ENCODE results near the gene KCTD15. TPM values are rescaled to one million over a fixed set of nuclear protein-coding genes. Genes with fewer than 3 reads are reported as not detected.

Gene KCTD15
- total and polyA plus RNA-seq, 2 experiments from 2014 or later = 17.1 to 161 TPM

DNA sequence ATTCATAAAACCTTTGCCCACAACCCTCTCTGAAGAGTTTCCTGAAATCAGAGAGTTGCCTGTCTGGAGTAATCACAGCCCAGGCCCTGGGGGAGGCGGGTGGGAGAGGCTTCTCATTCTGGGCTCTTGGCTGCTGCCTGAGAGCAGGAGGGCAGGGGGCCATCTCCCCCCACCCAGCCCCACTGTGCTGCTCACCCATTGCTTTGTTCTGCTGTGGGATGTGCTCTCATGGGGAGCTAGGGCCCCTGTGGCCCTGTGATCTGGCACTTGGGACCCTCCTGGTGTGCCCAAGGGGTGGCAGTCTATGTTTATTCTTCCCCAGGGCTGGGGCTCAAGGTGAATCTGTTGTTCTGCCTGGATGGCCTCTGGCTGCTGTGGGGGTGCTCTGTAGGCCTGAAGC lies 6.1 kb downstream of the KCTD15 start:
- peaks cover 12% of the 10 kb centered on the region for H3K4me1 ChIP-seq (ENCODE audit: low read depth)
- H3K27ac ChIP-seq = no peak overlapping the region
- H3K4me3 ChIP-seq = no peak overlapping the region
- peaks cover 27% of the 10 kb centered on the region for H3K36me3 ChIP-seq
- no peaks in the 10 kb centered on the region for H3K27me3 ChIP-seq
- no peak for DNase-seq (ENCODE audit: low read depth in 1 of 2, low spot score in 1 of 2)
- no peaks in the 10 kb centered on the region for H3K9me3 ChIP-seq (ENCODE audit: low read depth)
- TF ChIP-seq, protein P1, sequence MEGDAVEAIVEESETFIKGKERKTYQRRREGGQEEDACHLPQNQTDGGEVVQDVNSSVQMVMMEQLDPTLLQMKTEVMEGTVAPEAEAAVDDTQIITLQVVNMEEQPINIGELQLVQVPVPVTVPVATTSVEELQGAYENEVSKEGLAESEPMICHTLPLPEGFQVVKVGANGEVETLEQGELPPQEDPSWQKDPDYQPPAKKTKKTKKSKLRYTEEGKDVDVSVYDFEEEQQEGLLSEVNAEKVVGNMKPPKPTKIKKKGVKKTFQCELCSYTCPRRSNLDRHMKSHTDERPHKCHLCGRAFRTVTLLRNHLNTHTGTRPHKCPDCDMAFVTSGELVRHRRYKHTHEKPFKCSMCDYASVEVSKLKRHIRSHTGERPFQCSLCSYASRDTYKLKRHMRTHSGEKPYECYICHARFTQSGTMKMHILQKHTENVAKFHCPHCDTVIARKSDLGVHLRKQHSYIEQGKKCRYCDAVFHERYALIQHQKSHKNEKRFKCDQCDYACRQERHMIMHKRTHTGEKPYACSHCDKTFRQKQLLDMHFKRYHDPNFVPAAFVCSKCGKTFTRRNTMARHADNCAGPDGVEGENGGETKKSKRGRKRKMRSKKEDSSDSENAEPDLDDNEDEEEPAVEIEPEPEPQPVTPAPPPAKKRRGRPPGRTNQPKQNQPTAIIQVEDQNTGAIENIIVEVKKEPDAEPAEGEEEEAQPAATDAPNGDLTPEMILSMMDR (IDR thresholded peaks at IDR 0.05; ENCODE audit: low read depth, low read length) = no peak

DNA sequence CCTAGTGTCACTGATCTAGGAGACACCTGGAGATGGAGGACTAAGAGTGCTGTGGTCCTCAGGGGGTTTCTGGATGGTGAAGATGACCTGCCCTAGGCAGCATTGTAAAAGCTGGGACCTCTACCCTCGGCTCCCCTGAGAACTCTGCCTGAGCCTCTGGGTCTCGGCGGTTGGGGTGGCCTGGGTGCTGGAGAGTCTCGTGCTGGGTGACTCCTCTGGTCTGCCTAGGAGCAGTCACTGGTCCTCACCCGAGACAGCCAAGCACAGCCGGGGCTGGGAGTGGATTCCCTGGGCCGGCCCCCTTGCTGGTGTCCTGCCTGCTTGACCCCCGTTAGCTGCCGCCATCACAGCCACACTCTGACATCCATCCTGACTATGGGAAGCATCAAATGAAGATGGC lies 6.7 kb downstream of the KCTD15 start:
- no peak overlapping the region for H3K4me3 ChIP-seq
- H3K9me3 ChIP-seq (ENCODE audit: low read depth) = no peaks in the 10 kb centered on the region
- no peak for DNase-seq (ENCODE audit: low read depth in 1 of 2, low spot score in 1 of 2)
- peaks cover 27% of the 10 kb centered on the region for H3K36me3 ChIP-seq
- H3K27me3 ChIP-seq = no peaks in the 10 kb centered on the region
- H3K4me1 ChIP-seq (ENCODE audit: low read depth) = peaks cover 12% of the 10 kb centered on the region
- no peak overlapping the region for H3K27ac ChIP-seq
- TF ChIP-seq, protein P1 (IDR thresholded peaks at IDR 0.05; ENCODE audit: low read depth, low read length) = no peak

DNA sequence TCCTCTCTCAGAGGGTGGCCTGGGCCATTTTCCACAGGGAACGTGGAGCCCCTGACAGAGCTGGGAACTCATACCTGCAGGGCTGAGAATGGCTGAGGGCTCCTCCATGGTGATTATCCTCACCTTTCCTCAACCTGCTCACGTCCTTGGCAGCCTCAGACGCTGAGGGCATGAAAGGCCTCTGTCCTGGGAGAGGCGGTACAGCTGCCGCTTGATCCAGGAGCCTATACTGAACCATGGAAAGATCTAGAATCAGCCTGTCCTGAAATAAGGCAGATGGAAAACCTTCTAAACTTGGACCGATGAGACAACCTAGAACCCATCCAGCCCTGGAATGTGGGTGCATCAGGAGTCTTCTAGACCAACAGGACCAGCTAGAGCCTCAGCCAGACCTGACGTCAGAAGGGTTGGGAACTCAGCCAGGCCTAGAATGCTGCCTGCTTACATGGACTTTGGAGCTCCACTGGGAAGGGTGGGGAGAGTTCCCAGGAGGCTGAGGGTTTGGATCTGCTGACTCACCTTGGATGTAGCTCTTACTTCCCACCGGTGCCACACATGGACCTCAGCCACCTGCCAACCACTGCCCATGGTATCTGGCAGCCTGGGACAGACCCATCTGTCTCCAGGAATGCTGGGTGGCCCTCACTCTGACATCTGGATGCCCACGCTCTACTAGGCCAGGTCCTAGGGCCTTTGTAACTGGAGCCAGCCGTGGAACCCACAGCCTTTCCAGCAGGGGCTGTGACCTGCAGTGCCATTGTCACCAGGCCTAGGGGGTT lies 7.5 kb downstream of the KCTD15 start:
- Histone ChIP-seq H3K27ac (no peak overlapping the region), H3K4me1 (ENCODE audit: low read depth) (peaks cover 8% of the 10 kb centered on the region), H3K4me3 (no peak overlapping the region), H3K27me3 (no peaks in the 10 kb centered on the region), H3K36me3 (peaks cover 31% of the 10 kb centered on the region), H3K9me3 (ENCODE audit: low read depth) (no peaks in the 10 kb centered on the region)
- peak in 1 of 2 donors; percentile 80 for DNase-seq (ENCODE audit: low read depth in 1 of 2, low spot score in 1 of 2)
- TF ChIP-seq, protein P1 (IDR thresholded peaks at IDR 0.05; ENCODE audit: low read depth, low read length) = no peak

DNA sequence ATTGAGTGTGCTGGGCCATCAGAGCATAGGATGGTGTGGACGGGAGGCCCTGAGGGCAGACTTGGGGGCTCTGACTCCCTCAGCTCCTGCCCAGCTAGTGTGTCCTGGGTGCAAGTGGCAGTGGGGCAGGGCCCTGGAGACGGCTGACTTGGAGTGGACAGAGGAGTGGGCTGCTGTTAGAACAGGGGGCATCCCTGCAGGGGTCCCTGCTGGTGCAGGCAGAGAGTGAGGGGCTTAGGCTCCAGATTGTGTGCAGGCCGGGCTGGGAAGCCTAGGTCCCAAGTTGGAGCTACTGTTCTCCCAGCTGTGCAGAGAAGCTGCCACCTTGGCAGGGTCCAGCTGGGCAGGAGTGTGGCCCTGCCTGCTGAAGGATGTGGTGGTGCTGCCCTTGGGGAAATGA lies 8.6 kb downstream of the KCTD15 start:
- Histone ChIP-seq H3K27ac (no peak overlapping the region), H3K4me3 (no peak overlapping the region), H3K4me1 (ENCODE audit: low read depth) (no peaks in the 10 kb centered on the region), H3K27me3 (no peaks in the 10 kb centered on the region), H3K9me3 (ENCODE audit: low read depth) (no peaks in the 10 kb centered on the region), H3K36me3 (peaks cover 33% of the 10 kb centered on the region)
- no peak for DNase-seq (ENCODE audit: low read depth in 1 of 2, low spot score in 1 of 2)
- TF ChIP-seq, protein P1 (IDR thresholded peaks at IDR 0.05; ENCODE audit: low read depth, low read length) = no peak

DNA sequence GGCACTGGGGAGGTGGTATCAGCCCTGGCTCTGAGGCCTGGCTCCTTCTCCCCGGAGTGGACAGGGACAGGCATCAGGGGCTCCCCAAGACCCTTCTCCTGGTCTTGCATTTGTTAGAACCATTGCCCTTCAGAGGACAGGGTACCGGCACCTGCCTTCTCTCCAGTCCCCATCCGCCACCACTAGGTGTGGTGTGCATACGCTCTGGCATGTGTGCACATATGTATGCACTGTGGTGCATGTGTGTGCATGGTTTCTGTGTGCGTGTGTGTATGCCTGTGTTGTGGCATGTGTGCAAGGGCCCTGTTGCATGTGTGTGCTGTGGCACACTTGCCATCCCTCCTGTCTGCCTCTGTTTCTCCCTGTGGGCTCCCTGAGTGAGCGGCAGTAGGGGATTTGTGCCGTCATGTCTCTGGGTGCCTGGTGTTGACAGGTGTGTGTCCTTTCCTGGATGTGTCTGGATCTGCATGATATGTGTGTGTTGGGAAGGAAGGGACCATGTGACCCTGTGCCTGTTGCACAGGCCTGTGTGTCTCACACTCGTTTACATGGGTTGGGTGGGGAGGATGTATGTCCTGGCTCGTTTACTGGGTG lies 9.3 kb downstream of the KCTD15 start:
- H3K27me3 ChIP-seq = no peaks in the 10 kb centered on the region
- no peak overlapping the region for H3K27ac ChIP-seq
- no peaks in the 10 kb centered on the region for H3K9me3 ChIP-seq (ENCODE audit: low read depth)
- H3K4me1 ChIP-seq (ENCODE audit: low read depth) = no peaks in the 10 kb centered on the region
- DNase-seq (ENCODE audit: low read depth in 1 of 2, low spot score in 1 of 2) = no peak
- peaks cover 30% of the 10 kb centered on the region for H3K36me3 ChIP-seq
- TF ChIP-seq, protein P1 (IDR thresholded peaks at IDR 0.05; ENCODE audit: low read depth, low read length) = no peak
- H3K4me3 ChIP-seq = no peak overlapping the region

Measured in cardiac muscle cell (in vitro differentiated cells and primary cell).